IMR-90 (cell line): ENCODE results near the gene HS2ST1. TPM values are rescaled to one million over a fixed set of nuclear protein-coding genes. Genes with fewer than 3 reads are reported as not detected.

ENCODE experiments used
- ATAC-seq: fragments of 200-7000 bp; cut with Tn5 transposase; 2 replicates; pipeline ENCODE4 v1.9.1; 2020; ENCODE audit warnings: low read depth, mild to moderate bottlenecking, moderate library complexity
- BruUV-seq: library from RNA; stranded (reverse); fragments of 400-500 nt; replicated peaks from 2 replicates; lab custom pipeline; 2021; lab: Mats Ljungman, UMichigan
- CTCF ChIA-PET: fragments of 300-600 bp; formaldehyde crosslinking; extraction: SDS; loops from one replicate; lab custom pipeline; 2021; ENCODE audit warnings: antibody characterized with exemption; lab: Yijun Ruan, JAX
- POLR2A ChIA-PET: fragments of 300-600 bp; sonication (Branson Sonifier 250); formaldehyde crosslinking; loops from one replicate; lab custom pipeline; 2022; ENCODE audit warnings: antibody characterized with exemption; ENCODE audit not compliant: unreplicated experiment; lab: Charles Lee
- DNase-seq: peaks from one replicate; pipeline ENCODE4 v3.0.0; 2013
- H2AFZ ChIP-seq: replicated peaks from 2 replicates; pipeline ENCODE3; 2013; ENCODE audit warnings: low read length, mild to moderate bottlenecking; ENCODE audit not compliant: poor library complexity
- H2AK5ac ChIP-seq: 2 replicates; pipeline ENCODE4 v1.6.1; 2013; ENCODE audit warnings: low read depth, low read length, inconsistent platforms
- H2AK9ac ChIP-seq: replicated peaks from 2 replicates; pipeline ENCODE3; 2013; ENCODE audit warnings: mild to moderate bottlenecking, low read depth, low read length, moderate library complexity; ENCODE audit not compliant: poor library complexity
- H2BK120ac ChIP-seq: 2 replicates; pipeline ENCODE4 v1.6.1; 2013; ENCODE audit warnings: low read depth, low read length, inconsistent platforms
- H2BK15ac ChIP-seq: 3 replicates; pipeline ENCODE4 v1.6.1; 2013; ENCODE audit warnings: low read depth, low read length, inconsistent platforms
- H2BK20ac ChIP-seq: 2 replicates; pipeline ENCODE4 v1.6.1; 2013; ENCODE audit warnings: low read depth, mild to moderate bottlenecking, inconsistent platforms, low read length, moderate library complexity
- H2BK5ac ChIP-seq: 2 replicates; pipeline ENCODE4 v1.6.1; 2013; ENCODE audit warnings: mild to moderate bottlenecking, low read depth, low read length, inconsistent platforms; ENCODE audit not compliant: poor library complexity, severe bottlenecking
- H3K14ac ChIP-seq: replicated peaks from 2 replicates; pipeline ENCODE4 v1.6.1; 2013; ENCODE audit warnings: low read depth, low read length, inconsistent platforms
- H3K18ac ChIP-seq: 2 replicates; pipeline ENCODE4 v1.6.1; 2013; ENCODE audit warnings: low read depth, low read length, control low read depth
- H3K23ac ChIP-seq: 2 replicates; pipeline ENCODE4 v1.6.1; 2013; ENCODE audit warnings: low read depth, low read length, inconsistent platforms
- H3K27ac ChIP-seq: 2 replicates; pipeline ENCODE4 v1.5.1; 2013; ENCODE audit warnings: mild to moderate bottlenecking, control low read depth, low read length; ENCODE audit not compliant: insufficient read depth
- H3K27me3 ChIP-seq: 2 replicates; pipeline ENCODE4 v1.6.1; 2013; ENCODE audit warnings: low read length; ENCODE audit not compliant: control insufficient read depth, insufficient read depth
- H3K36me3 ChIP-seq: 2 replicates; pipeline ENCODE4 v1.6.1; 2013; ENCODE audit warnings: low read length, mixed read lengths; ENCODE audit not compliant: control insufficient read depth, insufficient read depth
- H3K4ac ChIP-seq: 2 replicates; pipeline ENCODE4 v1.6.1; 2013; ENCODE audit warnings: low read depth, low read length, inconsistent platforms
- H3K4me1 ChIP-seq: 2 replicates; pipeline ENCODE4 v1.6.1; 2013; ENCODE audit warnings: low read length, mixed read lengths; ENCODE audit not compliant: control insufficient read depth, insufficient read depth
- H3K4me2 ChIP-seq: 2 replicates; pipeline ENCODE4 v1.6.1; 2013; ENCODE audit warnings: low read depth, mild to moderate bottlenecking, control low read depth, low read length, moderate library complexity
- H3K4me3 ChIP-seq: 2 replicates; pipeline ENCODE4 v1.5.1; 2013; ENCODE audit warnings: low read depth, mild to moderate bottlenecking, control low read depth, low read length, moderate library complexity; ENCODE audit not compliant: insufficient read depth
- H3K56ac ChIP-seq: 2 replicates; pipeline ENCODE4 v1.6.1; 2013; ENCODE audit warnings: low read length, inconsistent platforms; ENCODE audit not compliant: insufficient read depth; ENCODE audit errors: extremely low read depth
- H3K79me1 ChIP-seq, 2 experiments: 2 replicates each; pipeline ENCODE4 v1.6.1; 2013; ENCODE audit warnings: low read length in 2 of 2, inconsistent platforms in 1 of 2, low read depth in 1 of 2
- H3K9ac ChIP-seq: 2 replicates; pipeline ENCODE4 v1.6.1; 2013; ENCODE audit warnings: low read depth, low read length, control low read depth
- H3K9me1 ChIP-seq: 2 replicates; pipeline ENCODE4 v1.6.1; 2013; ENCODE audit warnings: low read length, inconsistent platforms; ENCODE audit not compliant: insufficient read depth
- H3K9me3 ChIP-seq: 2 replicates; pipeline ENCODE4 v1.6.1; 2013; ENCODE audit warnings: low read length; ENCODE audit not compliant: control insufficient read depth, insufficient read depth
- H4K20me1 ChIP-seq: 2 replicates; pipeline ENCODE4 v1.6.1; 2013; ENCODE audit warnings: low read length, inconsistent platforms; ENCODE audit not compliant: insufficient read depth
- H4K5ac ChIP-seq: 2 replicates; pipeline ENCODE4 v1.6.1; 2013; ENCODE audit warnings: mild to moderate bottlenecking, low read depth, low read length, control low read depth
- H4K8ac ChIP-seq, 2 experiments: 2 replicates each; pipeline ENCODE4 v1.6.1; 2013; ENCODE audit warnings: low read depth in 2 of 2, low read length in 2 of 2, control low read depth in 1 of 2, inconsistent platforms in 1 of 2
- H4K91ac ChIP-seq: 2 replicates; pipeline ENCODE4 v1.6.1; 2013; ENCODE audit warnings: low read depth, low read length, inconsistent platforms; ENCODE audit not compliant: insufficient read depth
- BHLHE40 ChIP-seq: fragments of 150-350 bp; IDR thresholded peaks from 2 replicates; pipeline ENCODE4 v1.6.1; 2016; ENCODE audit warnings: mild to moderate bottlenecking, low read depth, low read length
- CEBPB ChIP-seq: IDR thresholded peaks from 2 replicates; pipeline ENCODE4 v1.6.1; 2012; ENCODE audit warnings: low read depth, low read length, improper control_type of control experiment
- CHD1 ChIP-seq: IDR thresholded peaks from 2 replicates; pipeline ENCODE4 v1.6.1; 2012; ENCODE audit warnings: low read depth, low read length, improper control_type of control experiment
- ELK1 ChIP-seq: fragments of 150-350 bp; IDR thresholded peaks from 2 replicates; pipeline ENCODE4 v1.6.1; 2016; ENCODE audit warnings: low read depth, mild to moderate bottlenecking, low read length, moderate library complexity, borderline replicate concordance
- FOS ChIP-seq: fragments of 150-350 bp; IDR thresholded peaks from 2 replicates; pipeline ENCODE4 v1.6.1; 2016; ENCODE audit warnings: low read depth, low read length
- MAFK ChIP-seq: IDR thresholded peaks from 2 replicates; pipeline ENCODE4 v1.6.1; 2012; ENCODE audit warnings: low read depth, low read length, improper control_type of control experiment
- MAZ ChIP-seq: IDR thresholded peaks from 2 replicates; pipeline ENCODE4 v1.6.1; 2012; ENCODE audit warnings: low read depth, mild to moderate bottlenecking, low read length, improper control_type of control experiment, moderate library complexity, borderline replicate concordance
- MXI1 ChIP-seq: IDR thresholded peaks from 2 replicates; pipeline ENCODE4 v1.6.1; 2012; ENCODE audit warnings: low read depth, mild to moderate bottlenecking, low read length, moderate library complexity, borderline replicate concordance
- NFE2L2 ChIP-seq: fragments of 150-350 bp; IDR thresholded peaks from 2 replicates; pipeline ENCODE4 v1.6.1; 2016; ENCODE audit warnings: low read depth, mild to moderate bottlenecking, low read length
- POLR2A ChIP-seq: IDR thresholded peaks from 2 replicates; pipeline ENCODE4 v1.6.1; 2012; ENCODE audit warnings: mild to moderate bottlenecking, low read depth, low read length
- RAD21 ChIP-seq: IDR thresholded peaks from 2 replicates; pipeline ENCODE4 v1.6.1; 2012; ENCODE audit warnings: low read length, improper control_type of control experiment
- RFX5 ChIP-seq: IDR thresholded peaks from 2 replicates; pipeline ENCODE4 v1.8.0; 2012; ENCODE audit warnings: low read depth, mild to moderate bottlenecking, low read length, moderate library complexity
- SMC3 ChIP-seq: fragments of 150-350 bp; IDR thresholded peaks from 2 replicates; pipeline ENCODE4 v1.6.1; 2016; ENCODE audit warnings: low read depth, mild to moderate bottlenecking, antibody characterized with exemption, low read length, moderate library complexity
- USF2 ChIP-seq: fragments of 150-350 bp; IDR thresholded peaks from 2 replicates; pipeline ENCODE4 v1.6.1; 2017; ENCODE audit warnings: mild to moderate bottlenecking, antibody characterized with exemption, low read length, low read depth
- dilution Hi-C: fragments of 300-500 bp; cut with HindIII; formaldehyde crosslinking; loops from one replicate; pipeline ENCODE4 v1.14.3; 2018; ENCODE audit warnings: low sequenced_read_pairs; ENCODE audit not compliant: unreplicated experiment
- in situ Hi-C: fragments of 300-500 bp; cut with MboI; formaldehyde crosslinking; loops from 3 replicates; pipeline ENCODE4 v1.14.3; 2019; ENCODE audit warnings: low sequenced_read_pairs, inconsistent platforms, mixed read lengths
- intact Hi-C: fragments of 100-400 bp; cut with micrococcal nuclease; formaldehyde crosslinking; loops from 2 replicates; pipeline ENCODE4 v1.10.0; 2022
- polyA plus RNA-seq, 3 experiments: library from polyadenylated mRNA; depleted of rRNA; stranded (reverse); fragments of >200 nt; gene quantifications; 2 replicates each; pipeline ENCODE4 v1.2.3, GENCODE V29; 2012; ENCODE audit warnings: low replicate concordance in 1 of 3
- total RNA-seq: library from RNA; depleted of rRNA; stranded (reverse); fragments of >200 nt; gene quantifications from 2 replicates; pipeline ENCODE4 v1.2.3, GENCODE V29; 2012

HS2ST1 gene
- total and polyA plus RNA-seq, 2 of the 4 experiments (the other 2 are of a cell fraction), result 7.8 to 13.1 TPM

- CTCF ChIA-PET, result interaction anchor here (1.5 kb wide), 1 partner anchor 127 kb away, joined by 4 read pairs; no protein-coding TSS in a partner anchor
- no TSS peak for BruUV-seq
- Histone ChIP-seq H2BK20ac (no peak overlapping the region), H3K36me3 (no peaks in the 10 kb centered on the region), H4K8ac (no peak overlapping the region), H2AK5ac (no peak overlapping the region), H3K56ac (no peak overlapping the region), H3K14ac (no peak overlapping the region), H3K9me1 (no peaks in the 10 kb centered on the region), H3K79me1 (no peaks in the 10 kb centered on the region; a peak in 1 of 4 replicates), H2BK15ac (no peak overlapping the region), H3K4me1 (no peaks in the 10 kb centered on the region), H4K20me1 (no peaks in the 10 kb centered on the region), H2AK9ac (no peak overlapping the region), H3K9me3 (no peaks in the 10 kb centered on the region), H3K23ac (no peak overlapping the region), H3K4ac (no peak overlapping the region), H3K4me2 (no peak overlapping the region), H3K18ac (no peak overlapping the region), H2AFZ (no peak overlapping the region), H3K9ac (no peak overlapping the region), H4K5ac (no peak overlapping the region), H3K27me3 (no peaks in the 10 kb centered on the region), H3K4me3 (no peak overlapping the region), H2BK120ac (no peak overlapping the region), H4K91ac (no peak overlapping the region), H3K27ac (no peak overlapping the region), H2BK5ac (no peak overlapping the region)
- dilution Hi-C loops, result no loop called here
- intact Hi-C loops, result loop anchor here (10.0 kb wide), 2 partner anchors 456 to 486 kb away; no protein-coding TSS in a partner anchor
- no peak for ATAC-seq
- DNase-seq, result no peak
- no peak for TF ChIP-seq MXI1
- no peak for TF ChIP-seq RFX5
- TF ChIP-seq MAFK, result no peak
- TF ChIP-seq POLR2A, result no peak
- TF ChIP-seq CEBPB, result no peak
- TF ChIP-seq BHLHE40, result no peak
- no peak for TF ChIP-seq MAZ
- TF ChIP-seq NFE2L2, result no peak
- TF ChIP-seq SMC3, result no peak
- TF ChIP-seq FOS, result no peak
- no peak for TF ChIP-seq RAD21
- TF ChIP-seq CHD1, result no peak
- TF ChIP-seq USF2, result no peak
- no peak for TF ChIP-seq ELK1
- POLR2A ChIA-PET, result interaction anchor here (0.6 kb wide), 1 partner anchor 57 kb away, joined by 3 read pairs; no protein-coding TSS in a partner anchor
- in situ Hi-C loops, result loop anchor here (25.0 kb wide), 1 partner anchor 573 kb away; the partner anchor contains the start of gene ODF2L
Measured at GRCh38 chr1:86960548-86960947, 46.1 kb downstream of the HS2ST1 start.
